Cardiac muscle cell (in vitro differentiated cells and primary cell): ENCODE measurements around the gene NSMCE3. TPM values are rescaled to one million over a fixed set of nuclear protein-coding genes. Genes with fewer than 3 reads are reported as not detected.

Experiments used
- DNase-seq, 2 donors: peaks; one replicate each; pipeline versions ENCODE4 v3.0.0 to v3.0.0-alpha.2; 2010 to 2017; ENCODE audit warnings: low read depth in 1 of 2, low spot score in 1 of 2
- H3K27ac ChIP-seq: fragments of 200-600 bp; sonication (generic); 2 replicates; pipeline ENCODE4 v1.5.1; 2016
- H3K27me3 ChIP-seq: fragments of 200-600 bp; sonication (generic); 2 replicates; pipeline ENCODE4 v1.6.0; 2016; ENCODE audit warnings: control low read depth
- H3K36me3 ChIP-seq: fragments of 200-600 bp; sonication (generic); 2 replicates; pipeline ENCODE4 v1.5.1; 2016; ENCODE audit warnings: control low read depth
- H3K4me1 ChIP-seq: fragments of 200-600 bp; sonication (generic); 2 replicates; pipeline ENCODE4 v1.8.1; 2017; ENCODE audit warnings: low read depth, mild to moderate bottlenecking, mixed run types
- H3K4me3 ChIP-seq: fragments of 200-600 bp; sonication (generic); 2 replicates; pipeline ENCODE4 v1.5.1; 2016; ENCODE audit warnings: mild to moderate bottlenecking
- H3K9me3 ChIP-seq: fragments of 200-600 bp; sonication (generic); 2 replicates; pipeline ENCODE4 v1.5.1; 2017; ENCODE audit warnings: low read depth, mild to moderate bottlenecking, control low read depth
- CTCF ChIP-seq: IDR thresholded peaks from 2 replicates; pipeline ENCODE4 v1.5.1; 2012; ENCODE audit warnings: low read depth, mild to moderate bottlenecking, low read length
- polyA plus RNA-seq: library from polyadenylated mRNA; unstranded; fragments of >200 nt; fragmentation: Nextera tagmentation; extraction: Ambion mirVana; gene quantifications from 2 replicates; pipeline ENCODE4 v1.2.1, GENCODE V29; 2016
- total RNA-seq: library from RNA; depleted of rRNA; stranded (reverse); fragments of >200 nt; gene quantifications from 2 replicates; pipeline ENCODE4 v1.2.3, GENCODE V29; 2016

Gene NSMCE3
- total and polyA plus RNA-seq, 2 experiments from 2014 or later, result 21.1 to 22.2 TPM

GRCh38 chr15:29263289-29263688 is 6.3 kb downstream of the NSMCE3 start:
- H3K36me3 ChIP-seq, result no peaks in the 10 kb centered on the region
- H3K4me1 ChIP-seq, result peaks cover 5% of the 10 kb centered on the region
- H3K9me3 ChIP-seq, result no peaks in the 10 kb centered on the region
- no peak overlapping the region for H3K27ac ChIP-seq
- no peak overlapping the region for H3K4me3 ChIP-seq
- DNase-seq, result no peak
- H3K27me3 ChIP-seq, result no peaks in the 10 kb centered on the region
- no peak for TF ChIP-seq CTCF

GRCh38 chr15:29262738-29263137 is 6.9 kb downstream of the NSMCE3 start:
- no peaks in the 10 kb centered on the region for H3K36me3 ChIP-seq
- DNase-seq, result no peak
- TF ChIP-seq CTCF, result no peak
- no peaks in the 10 kb centered on the region for H3K27me3 ChIP-seq
- peaks cover 5% of the 10 kb centered on the region for H3K4me1 ChIP-seq
- H3K4me3 ChIP-seq, result no peak overlapping the region
- no peak overlapping the region for H3K27ac ChIP-seq
- H3K9me3 ChIP-seq, result no peaks in the 10 kb centered on the region

GRCh38 chr15:29260896-29261295 is 8.7 kb downstream of the NSMCE3 start:
- no peaks in the 10 kb centered on the region for H3K4me1 ChIP-seq
- DNase-seq, result no peak
- no peak for TF ChIP-seq CTCF
- no peak overlapping the region for H3K27ac ChIP-seq
- H3K27me3 ChIP-seq, result no peaks in the 10 kb centered on the region
- H3K36me3 ChIP-seq, result no peaks in the 10 kb centered on the region
- H3K9me3 ChIP-seq, result no peaks in the 10 kb centered on the region
- H3K4me3 ChIP-seq, result no peak overlapping the region

- Histone ChIP-seq H3K9me3 (no peaks in the 10 kb centered on the region), H3K36me3 (no peaks in the 10 kb centered on the region), H3K4me1 (no peaks in the 10 kb centered on the region), H3K27ac (no peak overlapping the region), H3K27me3 (no peaks in the 10 kb centered on the region), H3K4me3 (no peak overlapping the region)
- no peak for TF ChIP-seq CTCF
- DNase-seq, result no peak
These were observed 10.4 kb downstream of the NSMCE3 start for GRCh38 chr15:29259233-29259632.

- H3K4me3 ChIP-seq, result no peak overlapping the region
- TF ChIP-seq CTCF, result no peak
- H3K36me3 ChIP-seq, result no peaks in the 10 kb centered on the region
- no peaks in the 10 kb centered on the region for H3K4me1 ChIP-seq
- no peaks in the 10 kb centered on the region for H3K9me3 ChIP-seq
- no peak overlapping the region for H3K27ac ChIP-seq
- no peak for DNase-seq
- H3K27me3 ChIP-seq, result no peaks in the 10 kb centered on the region
These were observed 17.4 kb downstream of the NSMCE3 start for GRCh38 chr15:29252234-29252633.

- Histone ChIP-seq H3K36me3 (no peaks in the 10 kb centered on the region), H3K27me3 (no peaks in the 10 kb centered on the region), H3K27ac (no peak overlapping the region), H3K4me1 (no peaks in the 10 kb centered on the region), H3K4me3 (no peak overlapping the region), H3K9me3 (no peaks in the 10 kb centered on the region)
- no peak for TF ChIP-seq CTCF
- no peak for DNase-seq
These were observed 25.1 kb downstream of the NSMCE3 start for GRCh38 chr15:29244544-29244943.
